ENCODE measurements around the gene WNT9A. TPM values are rescaled to one million over a fixed set of nuclear protein-coding genes. Genes with fewer than 3 reads are reported as not detected.
"Not testable (repeated sequence)": the region's sequence is repeated elsewhere in the genome, so short reads cannot be mapped to it uniquely, and the experiment has no call there.

WNT9A gene
- 1 to 10 TPM in 5 of 6 donors, under 1 TPM in 1; 0.72 to 2.9 (median 2.1) TPM for total RNA-seq
- polyA plus RNA-seq = 1 to 10 TPM in 1 of 2 donors, under 1 TPM in 1; 0.80 to 1.4 TPM

GRCh38 chr1:227947676-227948492 lies at the start of gene WNT9A:
Gene WNT9A (minus strand): TSS chr1:227947932. CDS start chr1:227947887, 45 bp downstream.
- Histone ChIP-seq H3K9me3 (no peaks in the 10 kb centered on the region), H3K27me3 (no peaks in the 10 kb centered on the region), H3K4me3 (peak within 1 kb of the TSS; percentile 21 to 45 (median 39)), H3K4me1 (peaks cover 13 to 15% (median 14%) of the 10 kb centered on the region in 3 donors), H3K27ac (peak within 1 kb of the TSS; percentile 65 to 91 (median 78)), H3K36me3 (no peaks in the 10 kb centered on the region)
- FAIRE-seq = no peak
- 1% methylated on average over 71 to 120 of the region's 120 CpGs for WGBS, 2 donors
- peak; percentile 28 to 56 (median 50) for ATAC-seq
- no peak for TF ChIP-seq CTCF (IDR thresholded peaks at IDR 0.05)
- peak; percentile 36 to 83 (median 64) for DNase-seq
- intact Hi-C loops (cut with DNase I) = loop anchor here in 2 of 3 donors (2.0 to 10.0 kb wide), 3 partner anchors 183 to 466 kb away; no protein-coding TSS in a partner anchor

GRCh38 chr1:227996187-227996950 lies 48.6 kb upstream of the WNT9A start:
- Histone ChIP-seq H3K4me1 (no peaks in the 10 kb centered on the region), H3K36me3 (no peaks in the 10 kb centered on the region), H3K4me3 (no peak overlapping the region), H3K9me3 (no peaks in the 10 kb centered on the region), H3K27me3 (no peaks in the 10 kb centered on the region), H3K27ac (no peak overlapping the region)
- ATAC-seq = no peak
- intact Hi-C loops (cut with DNase I) = no loop called here
- TF ChIP-seq CTCF (IDR thresholded peaks at IDR 0.05) = no peak
- DNase-seq = no peak
- 0 to 8% methylated on average over 1 of the region's 1 CpG for WGBS, 2 donors
- FAIRE-seq = no peak

- intact Hi-C loops (cut with DNase I) = no loop called here
- 51 to 66% methylated on average over 7 of the region's 7 CpGs for WGBS, 2 donors
Observed at GRCh38 chr1:227994632-227995300, 47.0 kb upstream of the WNT9A start.

GRCh38 chr1:227987181-227987580 lies 39.4 kb upstream of the WNT9A start:
- Histone ChIP-seq H3K4me3 (no peak overlapping the region), H3K27ac (no peak overlapping the region), H3K36me3 (no peaks in the 10 kb centered on the region), H3K4me1 (no peaks in the 10 kb centered on the region), H3K27me3 (no peaks in the 10 kb centered on the region), H3K9me3 (no peaks in the 10 kb centered on the region)
- WGBS, 2 donors = 89 to 91% methylated on average over 2 of the region's 2 CpGs
- ATAC-seq (no peak), FAIRE-seq (no peak), DNase-seq (no peak)
- intact Hi-C loops (cut with DNase I) = no loop called here
- TF ChIP-seq CTCF (IDR thresholded peaks at IDR 0.05) = no peak

More at GRCh38 chr1:227994632-227995300, 47.0 kb upstream of the WNT9A start:
- H3K27ac ChIP-seq = no peak overlapping the region
- H3K4me3 ChIP-seq = no peak overlapping the region
- no peak for TF ChIP-seq CTCF (IDR thresholded peaks at IDR 0.05)
- no peak for FAIRE-seq
- no peaks in the 10 kb centered on the region for H3K4me1 ChIP-seq
- ATAC-seq = no peak
- H3K27me3 ChIP-seq = no peaks in the 10 kb centered on the region
- H3K36me3 ChIP-seq = no peaks in the 10 kb centered on the region
- no peak for DNase-seq
- H3K9me3 ChIP-seq = no peaks in the 10 kb centered on the region

DNA sequence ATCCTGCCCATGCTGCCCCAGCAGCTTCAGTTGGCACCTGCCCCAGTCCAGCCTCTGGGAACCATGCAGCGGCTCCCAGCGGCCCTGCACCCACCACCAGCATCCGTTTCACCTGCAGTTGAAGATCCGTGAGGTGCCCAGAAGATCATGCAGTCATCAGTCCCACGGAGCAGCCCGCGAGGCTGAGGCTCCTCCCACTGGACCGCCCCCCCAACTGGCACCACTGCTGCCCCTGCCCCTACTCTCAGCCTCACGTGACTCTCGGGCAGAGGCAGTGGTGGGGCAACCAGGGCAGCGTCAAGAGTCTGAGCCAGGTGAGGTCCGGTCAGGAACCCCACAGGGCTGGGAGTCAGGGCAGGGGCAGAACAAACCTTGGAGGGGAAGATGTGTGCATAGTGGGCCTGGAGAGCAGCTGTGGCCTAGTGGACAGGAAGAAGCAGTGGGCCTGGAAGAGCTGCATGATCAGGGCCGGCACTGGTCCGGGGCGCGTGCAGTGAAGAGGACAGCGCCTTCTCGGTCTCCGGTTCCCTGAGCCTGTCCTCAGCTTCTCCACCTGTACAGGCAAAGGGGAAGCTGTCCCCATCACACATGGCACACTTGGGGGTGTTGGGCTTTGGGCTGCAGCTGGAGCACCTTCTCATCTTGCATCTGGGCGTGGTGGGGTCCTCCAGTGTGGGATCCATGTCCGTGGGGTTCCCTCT lies 28.0 kb upstream of the WNT9A start:
- H3K27ac ChIP-seq; H3K36me3 ChIP-seq; DNase-seq; H3K4me3 ChIP-seq; H3K27me3 ChIP-seq; H3K9me3 ChIP-seq; FAIRE-seq; intact Hi-C loops (cut with DNase I); ATAC-seq; H3K4me1 ChIP-seq: not testable (repeated sequence)
- 73 to 80% methylated on average over 11 to 17 of the region's 21 CpGs for WGBS, 2 donors

- DNase-seq = peak in 1 of 6 donors; percentile 30
- H3K36me3 ChIP-seq; H3K27ac ChIP-seq; intact Hi-C loops (cut with DNase I); H3K27me3 ChIP-seq; H3K4me3 ChIP-seq; ATAC-seq; FAIRE-seq; H3K9me3 ChIP-seq; H3K4me1 ChIP-seq: not testable (repeated sequence)
- 89% methylated on average over 15 to 31 of the region's 32 CpGs for WGBS, 2 donors
Observed at GRCh38 chr1:227973724-227974288, 26.1 kb upstream of the WNT9A start.

DNA sequence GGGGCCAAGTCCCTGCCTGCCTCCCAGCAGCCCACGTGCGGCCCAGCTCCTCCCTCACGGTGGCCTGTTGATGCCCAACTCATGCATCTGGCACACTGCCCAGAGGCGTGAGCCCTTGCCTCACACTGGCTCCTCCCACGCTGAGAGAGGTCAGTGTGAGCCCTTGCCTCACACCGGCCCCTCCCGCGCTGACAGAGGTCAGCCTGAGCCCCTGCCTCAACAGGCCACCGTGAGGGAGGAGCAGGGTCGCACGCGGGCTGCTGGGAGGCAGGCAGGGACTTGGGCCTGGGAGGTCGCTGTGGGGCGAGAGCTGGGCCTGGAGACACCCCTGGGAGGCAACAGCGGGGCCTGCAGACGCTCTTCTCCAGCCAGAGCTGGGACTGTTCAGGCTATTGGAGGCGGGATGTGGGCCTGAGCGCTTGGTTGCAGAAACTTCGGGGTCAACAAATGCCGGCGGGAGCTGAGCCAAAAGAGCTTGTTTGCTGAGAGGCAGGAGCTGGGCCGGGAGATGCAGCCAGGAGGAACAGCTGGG lies 25.2 kb upstream of the WNT9A start:
- peak in 1 of 6 donors; percentile 30 for DNase-seq
- not testable (repeated sequence) for FAIRE-seq

More for the DNA sequence above, 25.2 kb upstream of the WNT9A start:
- H3K36me3 ChIP-seq; ATAC-seq; H3K27me3 ChIP-seq; H3K9me3 ChIP-seq; intact Hi-C loops (cut with DNase I); H3K4me1 ChIP-seq; H3K27ac ChIP-seq; H3K4me3 ChIP-seq: not testable (repeated sequence)
- WGBS, 2 donors = 86 to 92% methylated on average over 18 to 22 of the region's 22 CpGs

Data from pancreas (tissue), 10 donors.